IMR-90 (cell line): ENCODE measurements around the gene TCF19. TPM values are rescaled to one million over a fixed set of nuclear protein-coding genes. Genes with fewer than 3 reads are reported as not detected.

Experiments used
- ATAC-seq: fragments of 200-7000 bp; cut with Tn5 transposase; 2 replicates; pipeline ENCODE4 v1.9.1; 2020; ENCODE audit warnings: low read depth, mild to moderate bottlenecking, moderate library complexity
- BruUV-seq: library from RNA; stranded (reverse); fragments of 400-500 nt; replicated peaks from 2 replicates; lab custom pipeline; 2021; lab: Mats Ljungman, UMichigan
- CTCF ChIA-PET: fragments of 300-600 bp; formaldehyde crosslinking; extraction: SDS; loops from one replicate; lab custom pipeline; 2021; ENCODE audit warnings: antibody characterized with exemption; lab: Yijun Ruan, JAX
- POLR2A ChIA-PET: fragments of 300-600 bp; sonication (Branson Sonifier 250); formaldehyde crosslinking; loops from one replicate; lab custom pipeline; 2022; ENCODE audit warnings: antibody characterized with exemption; ENCODE audit not compliant: unreplicated experiment; lab: Charles Lee
- DNase-seq: peaks from one replicate; pipeline ENCODE4 v3.0.0; 2013
- H2AFZ ChIP-seq: replicated peaks from 2 replicates; pipeline ENCODE3; 2013; ENCODE audit warnings: low read length, mild to moderate bottlenecking; ENCODE audit not compliant: poor library complexity
- H2AK5ac ChIP-seq: 2 replicates; pipeline ENCODE4 v1.6.1; 2013; ENCODE audit warnings: low read depth, low read length, inconsistent platforms
- H2AK9ac ChIP-seq: replicated peaks from 2 replicates; pipeline ENCODE3; 2013; ENCODE audit warnings: mild to moderate bottlenecking, low read depth, low read length, moderate library complexity; ENCODE audit not compliant: poor library complexity
- H2BK120ac ChIP-seq: 2 replicates; pipeline ENCODE4 v1.6.1; 2013; ENCODE audit warnings: low read depth, low read length, inconsistent platforms
- H2BK15ac ChIP-seq: 3 replicates; pipeline ENCODE4 v1.6.1; 2013; ENCODE audit warnings: low read depth, low read length, inconsistent platforms
- H2BK20ac ChIP-seq: 2 replicates; pipeline ENCODE4 v1.6.1; 2013; ENCODE audit warnings: low read depth, mild to moderate bottlenecking, inconsistent platforms, low read length, moderate library complexity
- H2BK5ac ChIP-seq: 2 replicates; pipeline ENCODE4 v1.6.1; 2013; ENCODE audit warnings: mild to moderate bottlenecking, low read depth, low read length, inconsistent platforms; ENCODE audit not compliant: poor library complexity, severe bottlenecking
- H3K14ac ChIP-seq: replicated peaks from 2 replicates; pipeline ENCODE4 v1.6.1; 2013; ENCODE audit warnings: low read depth, low read length, inconsistent platforms
- H3K18ac ChIP-seq: 2 replicates; pipeline ENCODE4 v1.6.1; 2013; ENCODE audit warnings: low read depth, low read length, control low read depth
- H3K23ac ChIP-seq: 2 replicates; pipeline ENCODE4 v1.6.1; 2013; ENCODE audit warnings: low read depth, low read length, inconsistent platforms
- H3K27ac ChIP-seq: 2 replicates; pipeline ENCODE4 v1.5.1; 2013; ENCODE audit warnings: mild to moderate bottlenecking, control low read depth, low read length; ENCODE audit not compliant: insufficient read depth
- H3K27me3 ChIP-seq: 2 replicates; pipeline ENCODE4 v1.6.1; 2013; ENCODE audit warnings: low read length; ENCODE audit not compliant: control insufficient read depth, insufficient read depth
- H3K36me3 ChIP-seq: 2 replicates; pipeline ENCODE4 v1.6.1; 2013; ENCODE audit warnings: low read length, mixed read lengths; ENCODE audit not compliant: control insufficient read depth, insufficient read depth
- H3K4ac ChIP-seq: 2 replicates; pipeline ENCODE4 v1.6.1; 2013; ENCODE audit warnings: low read depth, low read length, inconsistent platforms
- H3K4me1 ChIP-seq: 2 replicates; pipeline ENCODE4 v1.6.1; 2013; ENCODE audit warnings: low read length, mixed read lengths; ENCODE audit not compliant: control insufficient read depth, insufficient read depth
- H3K4me2 ChIP-seq: 2 replicates; pipeline ENCODE4 v1.6.1; 2013; ENCODE audit warnings: low read depth, mild to moderate bottlenecking, control low read depth, low read length, moderate library complexity
- H3K4me3 ChIP-seq: 2 replicates; pipeline ENCODE4 v1.5.1; 2013; ENCODE audit warnings: low read depth, mild to moderate bottlenecking, control low read depth, low read length, moderate library complexity; ENCODE audit not compliant: insufficient read depth
- H3K56ac ChIP-seq: 2 replicates; pipeline ENCODE4 v1.6.1; 2013; ENCODE audit warnings: low read length, inconsistent platforms; ENCODE audit not compliant: insufficient read depth; ENCODE audit errors: extremely low read depth
- H3K79me1 ChIP-seq, 2 experiments: 2 replicates each; pipeline ENCODE4 v1.6.1; 2013; ENCODE audit warnings: low read length in 2 of 2, inconsistent platforms in 1 of 2, low read depth in 1 of 2
- H3K9ac ChIP-seq: 2 replicates; pipeline ENCODE4 v1.6.1; 2013; ENCODE audit warnings: low read depth, low read length, control low read depth
- H3K9me1 ChIP-seq: 2 replicates; pipeline ENCODE4 v1.6.1; 2013; ENCODE audit warnings: low read length, inconsistent platforms; ENCODE audit not compliant: insufficient read depth
- H3K9me3 ChIP-seq: 2 replicates; pipeline ENCODE4 v1.6.1; 2013; ENCODE audit warnings: low read length; ENCODE audit not compliant: control insufficient read depth, insufficient read depth
- H4K20me1 ChIP-seq: 2 replicates; pipeline ENCODE4 v1.6.1; 2013; ENCODE audit warnings: low read length, inconsistent platforms; ENCODE audit not compliant: insufficient read depth
- H4K5ac ChIP-seq: 2 replicates; pipeline ENCODE4 v1.6.1; 2013; ENCODE audit warnings: mild to moderate bottlenecking, low read depth, low read length, control low read depth
- H4K8ac ChIP-seq, 2 experiments: 2 replicates each; pipeline ENCODE4 v1.6.1; 2013; ENCODE audit warnings: low read depth in 2 of 2, low read length in 2 of 2, control low read depth in 1 of 2, inconsistent platforms in 1 of 2
- H4K91ac ChIP-seq: 2 replicates; pipeline ENCODE4 v1.6.1; 2013; ENCODE audit warnings: low read depth, low read length, inconsistent platforms; ENCODE audit not compliant: insufficient read depth
- BHLHE40 ChIP-seq: fragments of 150-350 bp; IDR thresholded peaks from 2 replicates; pipeline ENCODE4 v1.6.1; 2016; ENCODE audit warnings: mild to moderate bottlenecking, low read depth, low read length
- CEBPB ChIP-seq: IDR thresholded peaks from 2 replicates; pipeline ENCODE4 v1.6.1; 2012; ENCODE audit warnings: low read depth, low read length, improper control_type of control experiment
- CHD1 ChIP-seq: IDR thresholded peaks from 2 replicates; pipeline ENCODE4 v1.6.1; 2012; ENCODE audit warnings: low read depth, low read length, improper control_type of control experiment
- CTCF ChIP-seq: conservative IDR thresholded peaks from 2 replicates; pipeline ENCODE4 v1.5.1; 2012; ENCODE audit warnings: mild to moderate bottlenecking, low read depth, low read length, improper control_type of control experiment
- ELK1 ChIP-seq: fragments of 150-350 bp; IDR thresholded peaks from 2 replicates; pipeline ENCODE4 v1.6.1; 2016; ENCODE audit warnings: low read depth, mild to moderate bottlenecking, low read length, moderate library complexity, borderline replicate concordance
- FOS ChIP-seq: fragments of 150-350 bp; IDR thresholded peaks from 2 replicates; pipeline ENCODE4 v1.6.1; 2016; ENCODE audit warnings: low read depth, low read length
- MAZ ChIP-seq: IDR thresholded peaks from 2 replicates; pipeline ENCODE4 v1.6.1; 2012; ENCODE audit warnings: low read depth, mild to moderate bottlenecking, low read length, improper control_type of control experiment, moderate library complexity, borderline replicate concordance
- MXI1 ChIP-seq: IDR thresholded peaks from 2 replicates; pipeline ENCODE4 v1.6.1; 2012; ENCODE audit warnings: low read depth, mild to moderate bottlenecking, low read length, moderate library complexity, borderline replicate concordance
- NFE2L2 ChIP-seq: fragments of 150-350 bp; IDR thresholded peaks from 2 replicates; pipeline ENCODE4 v1.6.1; 2016; ENCODE audit warnings: low read depth, mild to moderate bottlenecking, low read length
- POLR2A ChIP-seq: IDR thresholded peaks from 2 replicates; pipeline ENCODE4 v1.6.1; 2012; ENCODE audit warnings: mild to moderate bottlenecking, low read depth, low read length
- RFX5 ChIP-seq: IDR thresholded peaks from 2 replicates; pipeline ENCODE4 v1.8.0; 2012; ENCODE audit warnings: low read depth, mild to moderate bottlenecking, low read length, moderate library complexity
- USF2 ChIP-seq: fragments of 150-350 bp; IDR thresholded peaks from 2 replicates; pipeline ENCODE4 v1.6.1; 2017; ENCODE audit warnings: mild to moderate bottlenecking, antibody characterized with exemption, low read length, low read depth
- WGBS, 2 experiments: methylation state at CpG; one replicate each; pipeline versions ENCODE4 v1.1.5 to v1.1.7; 2013; ENCODE audit warnings: missing lambda C conversion rate in 2 of 2; ENCODE audit not compliant: insufficient read length in 1 of 2; ENCODE audit errors: extremely low coverage in 2 of 2; 5-methylcytosine and 5-hydroxymethylcytosine counted together
- dilution Hi-C: fragments of 300-500 bp; cut with HindIII; formaldehyde crosslinking; loops from one replicate; pipeline ENCODE4 v1.14.3; 2018; ENCODE audit warnings: low sequenced_read_pairs; ENCODE audit not compliant: unreplicated experiment
- in situ Hi-C: fragments of 300-500 bp; cut with MboI; formaldehyde crosslinking; loops from 3 replicates; pipeline ENCODE4 v1.14.3; 2019; ENCODE audit warnings: low sequenced_read_pairs, inconsistent platforms, mixed read lengths
- intact Hi-C: fragments of 100-400 bp; cut with micrococcal nuclease; formaldehyde crosslinking; loops from 2 replicates; pipeline ENCODE4 v1.10.0; 2022
- polyA plus RNA-seq, 3 experiments: library from polyadenylated mRNA; depleted of rRNA; stranded (reverse); fragments of >200 nt; gene quantifications; 2 replicates each; pipeline ENCODE4 v1.2.3, GENCODE V29; 2012; ENCODE audit warnings: low replicate concordance in 1 of 3
- total RNA-seq: library from RNA; depleted of rRNA; stranded (reverse); fragments of >200 nt; gene quantifications from 2 replicates; pipeline ENCODE4 v1.2.3, GENCODE V29; 2012

TCF19 gene
- total and polyA plus RNA-seq, 2 of the 4 experiments (the other 2 are of a cell fraction): 13.1 to 14.2 TPM

DNA sequence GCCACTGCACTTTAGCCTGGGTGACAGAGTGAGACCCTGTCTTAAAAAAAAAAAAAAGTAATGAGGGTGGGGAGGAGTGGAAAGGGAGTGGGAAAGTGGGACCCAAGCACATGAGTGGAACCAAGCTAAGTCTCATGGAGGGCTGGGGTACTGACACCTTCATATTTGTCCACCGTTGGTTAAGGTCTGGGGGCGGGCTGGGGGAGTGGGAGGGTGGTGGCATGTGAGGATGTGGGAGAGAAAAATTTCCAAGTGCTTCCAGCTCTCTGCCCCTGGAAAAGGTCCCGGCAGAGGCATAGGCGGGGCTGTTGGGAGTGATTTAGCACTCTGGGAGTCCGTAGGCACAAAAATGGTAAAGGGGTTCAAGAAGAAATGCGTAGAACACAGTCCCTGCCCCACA lies 25.6 kb upstream of the TCF19 start:
- intact Hi-C loops: no loop called here

More for the DNA sequence above, 25.6 kb upstream of the TCF19 start:
- Histone ChIP-seq H3K23ac (no peak overlapping the region), H2BK5ac (no peak overlapping the region), H4K91ac (no peak overlapping the region), H3K36me3 (no peaks in the 10 kb centered on the region), H3K79me1 (no peaks in the 10 kb centered on the region), H3K56ac (no peak overlapping the region), H3K4me1 (no peaks in the 10 kb centered on the region), H2BK20ac (no peak overlapping the region), H3K4ac (no peak overlapping the region), H3K18ac (no peak overlapping the region), H2AFZ (no peak overlapping the region), H3K27ac (no peak overlapping the region), H4K8ac (no peak overlapping the region), H2AK9ac (no peak overlapping the region), H3K9me1 (no peaks in the 10 kb centered on the region), H3K4me2 (no peak overlapping the region), H3K27me3 (peaks cover 11% of the 10 kb centered on the region), H4K5ac (no peak overlapping the region), H3K9me3 (no peaks in the 10 kb centered on the region), H2BK120ac (no peak overlapping the region), H3K4me3 (no peak overlapping the region), H2AK5ac (no peak overlapping the region), H3K9ac (no peak overlapping the region), H4K20me1 (no peaks in the 10 kb centered on the region; the same call in 1 of the 2 replicates), H3K14ac (no peak overlapping the region), H2BK15ac (no peak overlapping the region)
- 60% methylated on average over 1 of the region's 6 CpGs; no CpG with 5 or more reads in 1 of the 2 experiments for WGBS, 2 experiments
- ATAC-seq (no peak), DNase-seq (no peak)
- dilution Hi-C loops: no loop called here
- TF ChIP-seq BHLHE40: no peak
- TF ChIP-seq FOS: no peak
- TF ChIP-seq RFX5: no peak
- no peak for TF ChIP-seq CTCF
- no peak for TF ChIP-seq MAZ
- TF ChIP-seq NFE2L2: no peak
- no peak for TF ChIP-seq CHD1
- TF ChIP-seq USF2: no peak
- no peak for TF ChIP-seq POLR2A
- no peak for TF ChIP-seq ELK1
- TF ChIP-seq MXI1: no peak
- no peak for TF ChIP-seq CEBPB
- ChIA-PET POLR2A (no interaction called here), CTCF (no interaction called here)
- no TSS peak for BruUV-seq
- in situ Hi-C loops: no loop called here
